Stimulated activated CD4-positive, alpha-beta T cell treated with anti-CD3 and anti-CD28 coated beads, TNF-alpha, amount 100 ng/mL, for 1 hour (primary cell): ENCODE measurements around the gene GRIA1.
"Not testable (repeated sequence)": the region's sequence is repeated elsewhere in the genome, so short reads cannot be mapped to it uniquely, and the experiment has no call there.

Experiments
- DNase-seq, 3 donors: peaks; one replicate each; pipeline ENCODE4 v3.0.0-alpha.2; 2020; ENCODE audit warnings: low read depth in 3 of 3, low spot score in 1 of 3

Gene GRIA1

DNA sequence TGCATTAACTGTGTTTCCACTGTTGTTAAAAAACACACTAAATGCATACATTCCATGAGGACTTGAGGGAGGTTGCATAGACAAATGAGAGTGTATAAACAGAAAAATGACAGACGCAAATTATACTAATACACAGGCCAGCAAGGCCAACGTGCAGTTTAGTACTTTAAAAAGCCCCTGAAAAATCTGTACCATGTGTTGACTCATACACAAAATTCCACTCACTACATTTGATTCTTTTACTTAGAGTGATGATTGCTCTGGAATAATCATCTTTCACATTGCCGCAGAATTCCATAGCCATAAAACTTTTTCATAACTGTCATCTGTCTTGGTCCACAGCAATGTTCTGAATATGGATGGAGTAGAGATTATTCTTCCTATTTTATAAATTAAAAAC, 332.6 kb downstream of the GRIA1 start:
- DNase-seq = no peak

GRCh38 chr5:153824909-153825308, 334.4 kb downstream of the GRIA1 start:
- DNase-seq = no peak

GRCh38 chr5:153827397-153827796, 336.9 kb downstream of the GRIA1 start:
- DNase-seq = no peak

DNA sequence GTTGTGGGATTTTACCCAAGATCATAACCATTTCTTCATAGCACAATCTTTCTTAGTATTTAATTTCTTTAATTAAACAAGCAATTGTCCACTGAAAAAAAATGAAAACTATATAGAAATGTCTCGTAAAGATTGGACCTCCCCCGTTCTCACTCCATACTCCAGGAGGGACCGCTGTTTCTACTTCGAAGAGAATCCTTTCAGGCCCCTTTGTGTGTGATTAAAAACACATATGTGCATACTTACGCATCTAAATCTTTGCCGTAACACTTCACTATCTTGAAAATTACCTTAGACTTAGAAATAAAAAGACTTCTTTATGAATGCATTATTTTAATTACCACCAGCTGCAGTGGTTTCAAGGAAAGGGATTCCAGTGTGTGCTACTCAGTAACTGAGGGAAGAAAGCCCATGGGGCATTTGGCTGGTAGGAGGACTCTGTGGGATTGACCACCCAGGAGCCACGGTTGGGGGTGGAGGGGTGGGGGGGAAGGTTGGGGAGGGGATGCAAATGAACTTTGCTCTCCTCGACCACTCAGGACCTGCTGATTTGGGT, 339.1 kb downstream of the GRIA1 start:
- DNase-seq = no peak

DNA sequence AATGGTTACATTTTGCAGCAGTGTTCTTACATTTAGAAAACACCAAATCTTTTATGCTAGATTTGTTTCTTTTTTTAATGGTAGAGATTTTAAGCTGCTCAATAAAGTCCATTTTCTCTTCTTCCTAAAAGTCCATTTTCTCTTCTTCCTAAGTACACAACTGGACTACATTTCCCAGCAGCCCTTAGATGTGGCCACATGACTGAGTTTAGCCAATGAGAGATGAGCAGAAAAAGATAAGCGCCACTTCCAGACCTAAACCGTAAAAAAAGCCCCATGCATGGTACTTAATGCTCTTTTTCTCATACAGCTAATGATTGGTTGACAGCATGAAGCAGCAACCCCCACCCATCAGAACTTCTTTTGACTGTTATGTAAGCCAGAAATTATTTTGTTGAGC, 341.5 kb downstream of the GRIA1 start:
- no peak for DNase-seq

GRCh38 chr5:153835891-153836515, 345.5 kb downstream of the GRIA1 start:
- no peak for DNase-seq

GRCh38 chr5:153849303-153850113, 359.0 kb downstream of the GRIA1 start:
- not testable (repeated sequence) for DNase-seq

- no peak for DNase-seq
Measured at GRCh38 chr5:153860195-153860886, 369.9 kb downstream of the GRIA1 start.

- DNase-seq = not testable (repeated sequence)
Measured at GRCh38 chr5:153862906-153863305, 372.4 kb downstream of the GRIA1 start.
